Natural killer cell (primary cell): ENCODE results near the gene TCHP. TPM values are rescaled to one million over a fixed set of nuclear protein-coding genes. Genes with fewer than 3 reads are reported as not detected.

Experiments used
- ATAC-seq, 3 donors: fragments of 150-1000 bp in 2 of 3; fragments of 200-7000 bp in 1 of 3; cut with Tn5 transposase; 1 replicate in 1 of 3; 2 replicates in 2 of 3; pipeline ENCODE4 v1.10.0; 2021; ENCODE audit warnings: mild to moderate bottlenecking in 2 of 3, moderate library complexity in 2 of 3
- DNase-seq, 2 donors: peaks; one replicate each; pipeline versions ENCODE4 v3.0.0 to v3.0.0-alpha.2; 2013 to 2021; ENCODE audit warnings: mixed read lengths in 1 of 2
- H3K27ac ChIP-seq: one replicate; pipeline ENCODE4 v1.5.1; 2013; ENCODE audit warnings: mild to moderate bottlenecking, low read length
- H3K27me3 ChIP-seq: one replicate; pipeline ENCODE4 v1.6.1; 2013; ENCODE audit warnings: low read length; ENCODE audit not compliant: control insufficient read depth, insufficient read depth
- H3K36me3 ChIP-seq: one replicate; pipeline ENCODE4 v1.6.1; 2013; ENCODE audit warnings: low read length; ENCODE audit not compliant: control insufficient read depth, insufficient read depth
- H3K4me1 ChIP-seq: one replicate; pipeline ENCODE4 v1.6.1; 2013; ENCODE audit warnings: low read length; ENCODE audit not compliant: control insufficient read depth, insufficient read depth
- H3K4me3 ChIP-seq: one replicate; pipeline ENCODE4 v1.5.1; 2013; ENCODE audit warnings: low read length
- H3K9me3 ChIP-seq: one replicate; pipeline ENCODE4 v1.6.1; 2013; ENCODE audit warnings: low read length; ENCODE audit not compliant: control insufficient read depth, insufficient read depth
- H3K27ac Mint-ChIP-seq, 2 donors: one replicate each; pipeline ENCODE4 v1.8.0; 2022; ENCODE audit warnings: mild to moderate bottlenecking in 2 of 2, mixed read lengths in 2 of 2, moderate library complexity in 1 of 2
- H3K27me3 Mint-ChIP-seq, 2 donors: one replicate each; pipeline ENCODE4 v1.8.0; 2022; ENCODE audit warnings: low read depth in 2 of 2, mixed read lengths in 2 of 2
- H3K36me3 Mint-ChIP-seq: one replicate; pipeline ENCODE4 v1.8.0; 2022; ENCODE audit warnings: mixed read lengths
- H3K4me1 Mint-ChIP-seq, 2 donors: one replicate each; pipeline ENCODE4 v1.8.0; 2022; ENCODE audit warnings: mixed read lengths in 2 of 2
- H3K4me3 Mint-ChIP-seq: one replicate; pipeline ENCODE4 v1.8.0; 2022; ENCODE audit warnings: mild to moderate bottlenecking, moderate library complexity, mixed read lengths
- H3K9me3 Mint-ChIP-seq, 2 donors: one replicate each; pipeline ENCODE4 v1.8.0; 2022; ENCODE audit warnings: mixed read lengths in 2 of 2
- WGBS: methylation state at CpG from one replicate; pipeline ENCODE4 v1.1.7; 2013; ENCODE audit warnings: missing lambda C conversion rate; ENCODE audit not compliant: insufficient coverage; 5-methylcytosine and 5-hydroxymethylcytosine counted together
- intact Hi-C: fragments of 100-400 bp; cut with micrococcal nuclease; formaldehyde crosslinking; loops from one replicate; pipeline ENCODE4 v1.14.2; 2022
- total RNA-seq, 4 donors: library from RNA; stranded (reverse); fragments of 120-200 nt in 1 of 4; gene quantifications; one replicate each; pipeline versions ENCODE4 v1.2.3 to v1.2.4, GENCODE V29; 2013 to 2022
- TF ChIP-seq, protein P1 (sequence below): fragments of 200-600 bp; IDR thresholded peaks from one replicate; pipeline ENCODE4 v1.8.0; 2022; ENCODE audit warnings: antibody characterized with exemption

TCHP gene
- total RNA-seq, 3 donors from 2014 or later (not counting 1 experiment from before 2014, with no cell fraction given): 33.7 to 42.5 (median 38.7) TPM

DNA sequence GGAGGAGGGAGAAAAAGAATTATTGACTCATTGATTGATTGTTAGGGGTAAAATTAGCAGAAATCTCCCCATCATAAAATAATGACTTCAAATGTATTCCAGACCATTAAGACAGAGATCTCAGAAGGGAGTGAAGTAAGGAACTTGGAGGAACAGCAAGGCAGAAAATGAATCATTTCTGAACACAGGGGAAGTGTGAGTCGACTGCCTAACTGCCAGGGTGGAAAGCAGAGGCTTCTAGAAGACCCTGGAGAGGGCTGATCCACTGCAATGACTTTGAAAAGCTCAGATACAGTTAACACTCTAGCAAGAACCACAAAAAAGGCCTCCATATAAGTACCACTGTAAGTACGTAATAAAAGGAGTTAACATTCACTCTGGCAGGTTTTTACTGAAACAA, 29.4 kb upstream of the TCHP start:
- H3K4me1 ChIP-seq: peaks cover 6% of the 10 kb centered on the region

DNA sequence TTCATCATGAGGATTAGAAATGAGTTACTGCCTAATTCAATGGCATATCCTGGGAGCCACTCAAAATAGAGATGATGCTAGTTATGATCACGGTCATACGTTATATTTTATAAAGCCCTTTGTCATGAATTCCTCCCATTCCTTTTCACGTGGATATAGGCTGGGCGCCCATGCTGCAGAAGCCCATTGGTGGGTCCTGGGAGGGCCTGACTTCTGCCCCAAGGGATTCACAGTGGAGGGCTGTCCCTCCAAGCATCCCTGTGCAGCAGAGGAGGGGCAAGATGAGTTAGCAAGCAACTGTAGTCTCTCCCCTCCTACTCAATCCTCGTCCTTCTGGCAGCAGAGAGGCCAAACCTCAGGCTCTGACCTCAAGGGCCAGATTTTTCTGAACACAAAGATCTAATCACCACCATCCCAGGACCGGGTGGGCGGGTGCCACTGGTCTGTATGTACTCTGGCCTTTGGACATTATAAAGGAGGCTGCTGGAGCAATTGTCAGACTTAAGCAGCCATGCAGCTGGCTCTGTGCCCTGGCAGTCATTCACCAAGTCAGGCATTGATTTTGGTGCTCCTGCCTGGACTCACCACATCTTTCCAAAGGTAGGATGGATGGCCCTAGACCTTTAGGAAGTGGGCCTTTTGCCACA, 28.3 kb upstream of the TCHP start:
- no peak overlapping the region for H3K4me3 Mint-ChIP-seq
- no peaks in the 10 kb centered on the region for H3K36me3 Mint-ChIP-seq
- DNase-seq (no peak), ATAC-seq (no peak)
- H3K9me3 Mint-ChIP-seq: no peaks in the 10 kb centered on the region
- H3K27ac Mint-ChIP-seq: peak overlapping the region in 1 of 2 donors; percentile 31
- 95% methylated on average over 7 of the region's 7 CpGs for WGBS
- H3K4me1 Mint-ChIP-seq: peaks cover 34% of the 10 kb centered on the region in 2 donors
- Histone ChIP-seq H3K4me3 (no peak overlapping the region), H3K36me3 (peaks cover 7% of the 10 kb centered on the region), H3K27me3 (no peaks in the 10 kb centered on the region), H3K9me3 (no peaks in the 10 kb centered on the region), H3K27ac (no peak overlapping the region), H3K4me1 (peaks cover 13% of the 10 kb centered on the region)
- TF ChIP-seq, protein P1, sequence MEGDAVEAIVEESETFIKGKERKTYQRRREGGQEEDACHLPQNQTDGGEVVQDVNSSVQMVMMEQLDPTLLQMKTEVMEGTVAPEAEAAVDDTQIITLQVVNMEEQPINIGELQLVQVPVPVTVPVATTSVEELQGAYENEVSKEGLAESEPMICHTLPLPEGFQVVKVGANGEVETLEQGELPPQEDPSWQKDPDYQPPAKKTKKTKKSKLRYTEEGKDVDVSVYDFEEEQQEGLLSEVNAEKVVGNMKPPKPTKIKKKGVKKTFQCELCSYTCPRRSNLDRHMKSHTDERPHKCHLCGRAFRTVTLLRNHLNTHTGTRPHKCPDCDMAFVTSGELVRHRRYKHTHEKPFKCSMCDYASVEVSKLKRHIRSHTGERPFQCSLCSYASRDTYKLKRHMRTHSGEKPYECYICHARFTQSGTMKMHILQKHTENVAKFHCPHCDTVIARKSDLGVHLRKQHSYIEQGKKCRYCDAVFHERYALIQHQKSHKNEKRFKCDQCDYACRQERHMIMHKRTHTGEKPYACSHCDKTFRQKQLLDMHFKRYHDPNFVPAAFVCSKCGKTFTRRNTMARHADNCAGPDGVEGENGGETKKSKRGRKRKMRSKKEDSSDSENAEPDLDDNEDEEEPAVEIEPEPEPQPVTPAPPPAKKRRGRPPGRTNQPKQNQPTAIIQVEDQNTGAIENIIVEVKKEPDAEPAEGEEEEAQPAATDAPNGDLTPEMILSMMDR: no peak
- intact Hi-C loops: no loop called here
- H3K27me3 Mint-ChIP-seq: no peaks in the 10 kb centered on the region

More for the DNA sequence above, 29.4 kb upstream of the TCHP start:
- H3K4me1 Mint-ChIP-seq: peaks cover 27 to 37% of the 10 kb centered on the region in 2 donors
- H3K9me3 Mint-ChIP-seq: no peaks in the 10 kb centered on the region
- TF ChIP-seq, protein P1: no peak
- Histone ChIP-seq H3K36me3 (peaks cover 7% of the 10 kb centered on the region), H3K9me3 (no peaks in the 10 kb centered on the region), H3K27me3 (no peaks in the 10 kb centered on the region), H3K4me3 (no peak overlapping the region), H3K27ac (no peak overlapping the region)
- no peaks in the 10 kb centered on the region for H3K27me3 Mint-ChIP-seq
- no peaks in the 10 kb centered on the region for H3K36me3 Mint-ChIP-seq
- no peak for DNase-seq
- no peak overlapping the region for H3K27ac Mint-ChIP-seq
- intact Hi-C loops: no loop called here
- no peak overlapping the region for H3K4me3 Mint-ChIP-seq
- 68% methylated on average over 2 of the region's 2 CpGs for WGBS
- no peak for ATAC-seq

DNA sequence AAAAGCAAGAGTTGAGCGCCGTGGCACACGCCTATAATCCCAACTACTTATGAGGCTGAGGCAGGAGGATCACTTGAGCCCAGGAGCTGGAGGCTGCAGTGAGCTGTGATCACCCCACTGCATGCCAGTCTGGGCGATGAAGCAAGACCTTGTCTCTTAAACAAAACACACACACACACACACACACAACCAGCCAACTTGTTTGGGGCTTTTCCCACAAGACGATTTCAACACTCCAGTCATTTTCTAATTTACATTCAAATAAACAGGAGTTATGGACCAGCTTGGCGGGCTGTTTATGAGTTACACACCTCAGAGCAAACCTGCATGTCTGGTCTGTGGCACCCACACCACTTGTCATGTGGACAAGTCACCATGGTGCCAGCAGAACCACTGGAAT, 26.4 kb upstream of the TCHP start:
- intact Hi-C loops: no loop called here
- H3K9me3 ChIP-seq: no peaks in the 10 kb centered on the region
- peaks cover 23% of the 10 kb centered on the region for H3K4me1 ChIP-seq
- no peak overlapping the region for H3K4me3 ChIP-seq
- peaks cover 41 to 47% of the 10 kb centered on the region in 2 donors for H3K4me1 Mint-ChIP-seq
- TF ChIP-seq, protein P1: no peak
- DNase-seq (no peak), ATAC-seq (no peak)
- no peak overlapping the region for H3K27ac Mint-ChIP-seq
- H3K27ac ChIP-seq: no peak overlapping the region
- H3K36me3 ChIP-seq: peaks cover 7% of the 10 kb centered on the region
- H3K4me3 Mint-ChIP-seq: no peak overlapping the region
- H3K27me3 ChIP-seq: no peaks in the 10 kb centered on the region
- no peaks in the 10 kb centered on the region for H3K27me3 Mint-ChIP-seq
- H3K9me3 Mint-ChIP-seq: no peaks in the 10 kb centered on the region
- H3K36me3 Mint-ChIP-seq: no peaks in the 10 kb centered on the region
- WGBS: 98% methylated on average over 6 of the region's 6 CpGs
